PC-3 (cell line): ENCODE data around the gene S100A4. TPM values are rescaled to one million over a fixed set of nuclear protein-coding genes. Genes with fewer than 3 reads are reported as not detected.

Experiments used
- ATAC-seq: fragments of 200-7000 bp; cut with Tn5 transposase; 2 replicates; pipeline ENCODE4 v1.9.1; 2020; ENCODE audit warnings: mild to moderate bottlenecking, moderate library complexity
- BruUV-seq: library from RNA; stranded (reverse); fragments of 400-500 nt; replicated peaks from 2 replicates; lab custom pipeline; 2021; lab: Mats Ljungman, UMichigan
- CTCF ChIA-PET: fragments of 300-600 bp; sonication (Branson Sonifier 250); formaldehyde crosslinking; loops from one replicate; lab custom pipeline; 2022; ENCODE audit warnings: antibody characterized with exemption; lab: Charles Lee
- POLR2A ChIA-PET: fragments of 300-600 bp; sonication (Branson Sonifier 250); formaldehyde crosslinking; loops from one replicate; lab custom pipeline; 2022; ENCODE audit warnings: antibody characterized with exemption; ENCODE audit not compliant: unreplicated experiment; lab: Charles Lee
- DNase-seq: peaks from one replicate; pipeline ENCODE4 v3.0.0-alpha.2; 2015
- H2AFZ ChIP-seq: fragments of 300-600 bp; sonication (generic); 2 replicates; pipeline ENCODE4 v1.6.0; 2016; ENCODE audit warnings: antibody characterized with exemption, low read length
- H3F3A ChIP-seq: fragments of 300-600 bp; sonication (generic); one replicate; pipeline ENCODE4 v1.6.0; 2017; ENCODE audit warnings: antibody characterized with exemption, low read length, control low read depth, mild to moderate bottlenecking; ENCODE audit not compliant: unreplicated experiment
- H3K27ac ChIP-seq: fragments of 300-600 bp; sonication (generic); 2 replicates; pipeline ENCODE4 v1.5.1; 2016; ENCODE audit warnings: mild to moderate bottlenecking, low read length
- H3K27me3 ChIP-seq: fragments of 300-600 bp; sonication (generic); 2 replicates; pipeline ENCODE4 v1.6.1; 2016; ENCODE audit warnings: low read length, mixed read lengths
- H3K36me3 ChIP-seq: fragments of 300-600 bp; sonication (generic); 2 replicates; pipeline ENCODE4 v1.6.1; 2016; ENCODE audit warnings: low read depth, mixed run types, low read length, mixed read lengths
- H3K4me1 ChIP-seq: fragments of 300-600 bp; sonication (generic); 2 replicates; pipeline ENCODE4 v1.5.1; 2016; ENCODE audit warnings: low read length; ENCODE audit not compliant: insufficient read depth
- H3K4me2 ChIP-seq: fragments of 300-600 bp; sonication (generic); 2 replicates; pipeline ENCODE4 v1.6.0; 2016; ENCODE audit warnings: low read length
- H3K4me3 ChIP-seq: fragments of 300-600 bp; sonication (generic); 2 replicates; pipeline ENCODE4 v1.5.1; 2016; ENCODE audit warnings: mild to moderate bottlenecking, low read length, mixed read lengths
- H3K79me2 ChIP-seq: fragments of 300-600 bp; sonication (generic); 2 replicates; pipeline ENCODE4 v1.6.1; 2017; ENCODE audit warnings: low read length, mixed read lengths
- H3K9ac ChIP-seq: fragments of 300-600 bp; sonication (generic); 2 replicates; pipeline ENCODE4 v1.6.0; 2016; ENCODE audit warnings: mild to moderate bottlenecking, low read length
- H3K9me2 ChIP-seq: fragments of 300-600 bp; sonication (generic); replicated peaks from 2 replicates; pipeline ENCODE4 v1.6.1; 2016; ENCODE audit warnings: mixed run types, low read length, mixed read lengths
- H3K9me3 ChIP-seq: fragments of 300-600 bp; sonication (generic); 2 replicates; pipeline ENCODE4 v1.6.1; 2016; ENCODE audit warnings: low read length, mixed read lengths
- H4K20me1 ChIP-seq: fragments of 300-600 bp; sonication (generic); 2 replicates; pipeline ENCODE4 v1.6.1; 2016; ENCODE audit warnings: low read length, mixed read lengths
- CTCF ChIP-seq: fragments of 300-600 bp; sonication (generic); conservative IDR thresholded peaks from 2 replicates; pipeline ENCODE4 v1.5.1; 2017; ENCODE audit warnings: antibody characterized with exemption, low read depth, mild to moderate bottlenecking, low read length
- EZH2 ChIP-seq: fragments of 300-600 bp; sonication (generic); IDR thresholded peaks from one replicate; pipeline ENCODE4 v1.6.1; 2017; ENCODE audit warnings: antibody characterized with exemption, mild to moderate bottlenecking, low read length; ENCODE audit not compliant: unreplicated experiment
- EZH2phosphoT487 ChIP-seq: fragments of 300-600 bp; sonication (generic); IDR thresholded peaks from 2 replicates; pipeline ENCODE4 v1.6.1; 2018; ENCODE audit warnings: mild to moderate bottlenecking, antibody characterized with exemption, low read length, borderline replicate concordance
- intact Hi-C: fragments of 100-400 bp; cut with micrococcal nuclease; formaldehyde crosslinking; loops from 2 replicates; pipeline ENCODE4 v1.9.0; 2023
- total RNA-seq: library from RNA; depleted of rRNA; stranded (reverse); fragments of >200 nt; gene quantifications from 2 replicates; pipeline ENCODE4 v1.2.3, GENCODE V29; 2014

Gene S100A4
- total RNA-seq, 1 experiment from 2014 or later: 55.8 TPM

DNA sequence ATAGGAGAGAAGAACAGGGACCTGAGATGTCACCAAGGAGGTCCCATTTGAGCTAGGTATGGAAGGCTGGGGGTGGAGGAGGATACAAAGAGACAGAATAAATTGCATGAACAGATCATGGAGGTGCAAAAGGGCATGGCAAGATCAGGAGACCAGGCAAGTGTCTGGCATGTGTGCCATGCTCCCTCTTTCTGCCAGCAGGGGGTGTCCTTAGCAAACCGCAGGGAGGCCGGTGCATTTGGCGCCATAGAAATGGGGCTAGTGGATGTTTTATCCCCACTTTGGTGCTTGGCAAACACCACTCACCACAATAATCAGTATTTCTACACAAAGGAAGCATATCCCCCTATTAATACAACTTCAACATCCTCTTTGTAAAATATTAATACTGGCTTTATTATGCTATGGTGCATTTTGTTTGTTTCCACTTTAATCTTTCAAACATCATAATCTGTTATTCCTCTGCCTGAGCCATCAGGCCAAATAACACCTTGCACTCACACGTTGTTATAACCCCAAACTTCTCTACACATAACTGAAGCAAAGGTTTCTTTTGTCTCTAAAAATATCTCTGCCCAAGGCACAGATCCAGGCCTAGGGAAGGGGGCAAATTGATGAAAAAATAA lies 35.8 kb downstream of the S100A4 start:
- intact Hi-C loops: loop anchor here (2.0 to 5.0 kb wide), 4 partner anchors 37 to 237 kb away; partner anchors contain the start of genes ILF2, S100A14, S100A3 and S100A4
- no TSS peak for BruUV-seq
- ATAC-seq (no peak), DNase-seq (peak; percentile 71)
- Histone ChIP-seq H3K4me3 (no peak overlapping the region), H3K9ac (no peak overlapping the region), H4K20me1 (no peaks in the 10 kb centered on the region), H3K27me3 (no peaks in the 10 kb centered on the region), H3K4me2 (no peak overlapping the region), H3K27ac (no peak overlapping the region), H3F3A (peaks cover 8% of the 10 kb centered on the region), H3K36me3 (no peaks in the 10 kb centered on the region), H3K9me3 (no peaks in the 10 kb centered on the region), H3K9me2 (no peaks in the 10 kb centered on the region), H3K79me2 (no peaks in the 10 kb centered on the region), H3K4me1 (peaks cover 66% of the 10 kb centered on the region), H2AFZ (no peak overlapping the region)
- TF ChIP-seq EZH2 (no peak), EZH2phosphoT487 (no peak), CTCF (peak; percentile 94)
- CTCF ChIA-PET: interaction anchor here (0.6 to 2.3 kb wide), 4 partner anchors 25 to 103 kb away, joined by 3 to 24 read pairs (median 6); partner anchors contain the start of gene S100A16
- POLR2A ChIA-PET: no interaction called here

DNA sequence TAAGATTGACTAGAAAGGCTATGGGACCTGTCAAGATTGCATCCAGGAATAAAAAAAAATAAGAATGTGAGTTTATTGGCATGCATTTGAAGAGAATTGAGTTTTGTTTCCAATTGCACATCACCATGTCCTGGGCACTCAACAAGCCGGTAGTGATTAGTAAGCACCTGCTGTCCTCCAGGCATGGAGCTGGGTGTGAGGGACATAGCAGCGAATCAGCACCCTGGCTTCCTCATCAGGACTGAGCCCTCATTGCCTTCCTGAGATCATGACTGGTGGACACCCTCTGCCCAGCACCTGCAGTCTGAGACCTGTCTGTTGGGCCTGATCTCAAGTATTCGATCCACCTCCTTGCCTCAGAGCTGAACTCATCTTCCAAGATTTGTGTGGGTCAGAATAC lies 36.6 kb downstream of the S100A4 start:
- no peaks in the 10 kb centered on the region for H3K9me3 ChIP-seq
- no peaks in the 10 kb centered on the region for H3K36me3 ChIP-seq
- H3K79me2 ChIP-seq: no peaks in the 10 kb centered on the region
- ChIA-PET POLR2A (no interaction called here), CTCF (interaction anchor here (1.1 kb wide), 1 partner anchor 25 kb away, joined by 4 read pairs; no protein-coding TSS in a partner anchor)
- H3K4me2 ChIP-seq: no peak overlapping the region
- BruUV-seq: no TSS peak
- ATAC-seq (no peak), DNase-seq (peak; percentile 46)
- H3K4me3 ChIP-seq: no peak overlapping the region
- peaks cover 62% of the 10 kb centered on the region for H3K4me1 ChIP-seq
- intact Hi-C loops: loop anchor here (5.0 kb wide), 1 partner anchor 238 kb away; no protein-coding TSS in a partner anchor
- H4K20me1 ChIP-seq: no peaks in the 10 kb centered on the region
- H2AFZ ChIP-seq: no peak overlapping the region
- TF ChIP-seq EZH2phosphoT487: no peak
- TF ChIP-seq EZH2: no peak
- TF ChIP-seq CTCF: no peak
- H3K27ac ChIP-seq: no peak overlapping the region
- no peaks in the 10 kb centered on the region for H3K27me3 ChIP-seq
- H3K9ac ChIP-seq: no peak overlapping the region
- no peaks in the 10 kb centered on the region for H3K9me2 ChIP-seq
- peaks cover 8% of the 10 kb centered on the region for H3F3A ChIP-seq
